ENCODE data around the gene DVL1. TPM values are rescaled to one million over a fixed set of nuclear protein-coding genes. Genes with fewer than 3 reads are reported as not detected.

The DVL1 gene
- total and polyA plus RNA-seq, 2 of the 13 experiments (the other 11 are each of a cell fraction or from before 2014, with no cell fraction given) = 30.8 to 60.4 TPM

DNA sequence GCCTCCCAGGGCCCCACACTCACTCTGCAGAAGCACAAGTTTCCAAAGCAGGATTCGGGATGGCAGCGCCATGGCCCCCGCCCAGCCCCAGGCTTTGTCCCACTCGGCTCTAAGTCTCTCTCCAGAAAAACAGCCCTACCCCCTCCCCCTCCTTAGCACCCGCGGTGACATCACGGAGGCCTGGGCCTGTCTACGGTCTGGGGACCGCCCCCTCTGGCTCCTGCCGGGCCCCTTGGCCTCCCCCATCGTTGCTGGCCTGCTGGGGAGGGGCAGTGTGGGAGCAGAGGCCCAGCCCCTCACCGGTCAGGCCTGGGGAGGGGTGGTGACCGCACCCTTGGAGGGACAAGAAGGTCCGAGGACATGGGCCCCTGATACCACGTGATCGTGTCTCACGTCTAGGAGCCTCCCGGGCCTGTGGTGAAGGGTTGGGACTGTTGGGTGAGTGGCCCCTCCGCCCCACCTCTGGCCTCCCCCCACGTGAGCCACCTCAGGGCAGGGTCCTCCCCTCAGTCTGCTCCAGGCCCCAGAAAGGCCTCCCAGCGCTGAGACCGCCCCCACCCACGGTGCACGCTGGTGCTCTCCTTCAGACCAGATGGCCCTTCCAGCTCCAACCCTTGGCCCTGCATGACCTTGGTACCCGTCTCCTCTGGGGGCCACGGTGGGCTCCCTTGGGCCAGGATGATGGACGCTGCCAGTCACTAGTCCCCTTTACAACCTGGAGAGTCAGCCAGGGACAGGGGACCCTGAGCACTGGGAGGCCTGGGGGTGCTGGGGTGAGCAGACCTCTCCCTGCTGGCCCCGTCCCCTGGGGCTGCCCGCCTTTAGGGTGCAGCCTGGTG is 9.4 kb upstream of the DVL1 start, which contains the start of gene MXRA8 (continued):
- TF ChIP-seq, protein P1, sequence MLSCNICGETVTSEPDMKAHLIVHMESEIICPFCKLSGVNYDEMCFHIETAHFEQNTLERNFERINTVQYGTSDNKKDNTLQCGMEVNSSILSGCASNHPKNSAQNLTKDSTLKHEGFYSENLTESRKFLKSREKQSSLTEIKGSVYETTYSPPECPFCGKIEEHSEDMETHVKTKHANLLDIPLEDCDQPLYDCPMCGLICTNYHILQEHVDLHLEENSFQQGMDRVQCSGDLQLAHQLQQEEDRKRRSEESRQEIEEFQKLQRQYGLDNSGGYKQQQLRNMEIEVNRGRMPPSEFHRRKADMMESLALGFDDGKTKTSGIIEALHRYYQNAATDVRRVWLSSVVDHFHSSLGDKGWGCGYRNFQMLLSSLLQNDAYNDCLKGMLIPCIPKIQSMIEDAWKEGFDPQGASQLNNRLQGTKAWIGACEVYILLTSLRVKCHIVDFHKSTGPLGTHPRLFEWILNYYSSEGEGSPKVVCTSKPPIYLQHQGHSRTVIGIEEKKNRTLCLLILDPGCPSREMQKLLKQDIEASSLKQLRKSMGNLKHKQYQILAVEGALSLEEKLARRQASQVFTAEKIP (CRISPR knock-in tag; IDR thresholded peaks at IDR 0.05; ENCODE audit: borderline replicate concordance) = no peak
- TF ChIP-seq ZNF788 (CRISPR knock-in tag; IDR thresholded peaks at IDR 0.05; ENCODE audit: borderline replicate concordance) = no peak
- peak; percentile 36; the same call in 1 of the 2 replicates for TF ChIP-seq ZBTB20 (CRISPR knock-in tag; IDR thresholded peaks at IDR 0.05; ENCODE audit: borderline replicate concordance, low read depth)
- TF ChIP-seq NFRKB (IDR thresholded peaks at IDR 0.05) = no peak
- TF ChIP-seq RORA (CRISPR knock-in tag; IDR thresholded peaks at IDR 0.05) = no peak
- TF ChIP-seq TFAP4 (IDR thresholded peaks at IDR 0.05; ENCODE audit: borderline replicate concordance, low read depth) = no peak
- TF ChIP-seq, protein P2, sequence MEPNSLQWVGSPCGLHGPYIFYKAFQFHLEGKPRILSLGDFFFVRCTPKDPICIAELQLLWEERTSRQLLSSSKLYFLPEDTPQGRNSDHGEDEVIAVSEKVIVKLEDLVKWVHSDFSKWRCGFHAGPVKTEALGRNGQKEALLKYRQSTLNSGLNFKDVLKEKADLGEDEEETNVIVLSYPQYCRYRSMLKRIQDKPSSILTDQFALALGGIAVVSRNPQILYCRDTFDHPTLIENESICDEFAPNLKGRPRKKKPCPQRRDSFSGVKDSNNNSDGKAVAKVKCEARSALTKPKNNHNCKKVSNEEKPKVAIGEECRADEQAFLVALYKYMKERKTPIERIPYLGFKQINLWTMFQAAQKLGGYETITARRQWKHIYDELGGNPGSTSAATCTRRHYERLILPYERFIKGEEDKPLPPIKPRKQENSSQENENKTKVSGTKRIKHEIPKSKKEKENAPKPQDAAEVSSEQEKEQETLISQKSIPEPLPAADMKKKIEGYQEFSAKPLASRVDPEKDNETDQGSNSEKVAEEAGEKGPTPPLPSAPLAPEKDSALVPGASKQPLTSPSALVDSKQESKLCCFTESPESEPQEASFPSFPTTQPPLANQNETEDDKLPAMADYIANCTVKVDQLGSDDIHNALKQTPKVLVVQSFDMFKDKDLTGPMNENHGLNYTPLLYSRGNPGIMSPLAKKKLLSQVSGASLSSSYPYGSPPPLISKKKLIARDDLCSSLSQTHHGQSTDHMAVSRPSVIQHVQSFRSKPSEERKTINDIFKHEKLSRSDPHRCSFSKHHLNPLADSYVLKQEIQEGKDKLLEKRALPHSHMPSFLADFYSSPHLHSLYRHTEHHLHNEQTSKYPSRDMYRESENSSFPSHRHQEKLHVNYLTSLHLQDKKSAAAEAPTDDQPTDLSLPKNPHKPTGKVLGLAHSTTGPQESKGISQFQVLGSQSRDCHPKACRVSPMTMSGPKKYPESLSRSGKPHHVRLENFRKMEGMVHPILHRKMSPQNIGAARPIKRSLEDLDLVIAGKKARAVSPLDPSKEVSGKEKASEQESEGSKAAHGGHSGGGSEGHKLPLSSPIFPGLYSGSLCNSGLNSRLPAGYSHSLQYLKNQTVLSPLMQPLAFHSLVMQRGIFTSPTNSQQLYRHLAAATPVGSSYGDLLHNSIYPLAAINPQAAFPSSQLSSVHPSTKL (CRISPR knock-in tag; IDR thresholded peaks at IDR 0.05) = peak; percentile 41; the same call in 1 of the 2 replicates
- TF ChIP-seq ZC3H13 (CRISPR knock-in tag; IDR thresholded peaks at IDR 0.05) = no peak
- no peak for TF ChIP-seq REXO4 (CRISPR knock-in tag; IDR thresholded peaks at IDR 0.05; ENCODE audit: borderline replicate concordance)
- no peak for TF ChIP-seq SNRNP70 (IDR thresholded peaks at IDR 0.05; ENCODE audit: low read depth, low read length)
- no peak for TF ChIP-seq GLI4 (CRISPR knock-in tag; IDR thresholded peaks at IDR 0.05; ENCODE audit: borderline replicate concordance)
- no peak for TF ChIP-seq ZNF12 (CRISPR knock-in tag; IDR thresholded peaks at IDR 0.05)
- peak; percentile 57 for TF ChIP-seq KAT8 (CRISPR knock-in tag; IDR thresholded peaks at IDR 0.05)
- no peak for TF ChIP-seq ATF7 (IDR thresholded peaks at IDR 0.05)
- no peak; the same call in 1 of the 2 replicates for TF ChIP-seq ATF7 (CRISPR knock-in tag; IDR thresholded peaks at IDR 0.05)
- TF ChIP-seq JARID2 (CRISPR knock-in tag; IDR thresholded peaks at IDR 0.05; ENCODE audit: insufficient replicate concordance) = no peak
- TF ChIP-seq AGO1 (IDR thresholded peaks at IDR 0.05; ENCODE audit: low read depth, low read length, poor library complexity, severe bottlenecking) = peak; percentile 92
- no peak for TF ChIP-seq KMT2A (CRISPR knock-in tag; IDR thresholded peaks at IDR 0.05)
- TF ChIP-seq, protein P3, sequence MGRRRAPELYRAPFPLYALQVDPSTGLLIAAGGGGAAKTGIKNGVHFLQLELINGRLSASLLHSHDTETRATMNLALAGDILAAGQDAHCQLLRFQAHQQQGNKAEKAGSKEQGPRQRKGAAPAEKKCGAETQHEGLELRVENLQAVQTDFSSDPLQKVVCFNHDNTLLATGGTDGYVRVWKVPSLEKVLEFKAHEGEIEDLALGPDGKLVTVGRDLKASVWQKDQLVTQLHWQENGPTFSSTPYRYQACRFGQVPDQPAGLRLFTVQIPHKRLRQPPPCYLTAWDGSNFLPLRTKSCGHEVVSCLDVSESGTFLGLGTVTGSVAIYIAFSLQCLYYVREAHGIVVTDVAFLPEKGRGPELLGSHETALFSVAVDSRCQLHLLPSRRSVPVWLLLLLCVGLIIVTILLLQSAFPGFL (CRISPR knock-in tag; IDR thresholded peaks at IDR 0.05) = no peak
- no peak; the same call in 1 of the 2 replicates for TF ChIP-seq ELF1 (CRISPR knock-in tag; IDR thresholded peaks at IDR 0.05)
- TF ChIP-seq ZNF639 (CRISPR knock-in tag; conservative IDR thresholded peaks at IDR 0.05) = peak; percentile 61; the same call in 1 of the 2 replicates

Data from HepG2 (cell line).